H1 (cell line): Measurements from ENCODE around the gene INPP5J. TPM values are rescaled to one million over a fixed set of nuclear protein-coding genes. Genes with fewer than 3 reads are reported as not detected.

Experiments
- CTCF ChIA-PET: fragments of 300-600 bp; sonication (Branson Sonifier 250); formaldehyde crosslinking; loops from one replicate; lab custom pipeline; 2021; ENCODE audit not compliant: partially characterized antibody; lab: Charles Lee
- POLR2A ChIA-PET: fragments of 300-600 bp; sonication (Branson Sonifier 250); formaldehyde crosslinking; loops from one replicate; lab custom pipeline; 2021; ENCODE audit warnings: inconsistent platforms; ENCODE audit not compliant: partially characterized antibody; lab: Charles Lee
- DNase-seq, 2 experiments: peaks; one replicate each; pipeline versions ENCODE4 v3.0.0 to v3.0.0-alpha.2; 2010 to 2022; ENCODE audit warnings: low spot score in 2 of 2, low read depth in 1 of 2, mixed read lengths in 1 of 2
- FAIRE-seq: peaks from 2 replicates; lab custom pipeline; 2011; peaks lifted over from hg19 to GRCh38; lab: Jason Lieb, UNC
- H2AFZ ChIP-seq: 2 replicates; pipeline ENCODE4 v1.8.1; 2012; ENCODE audit warnings: low read length, inconsistent platforms
- H2AK5ac ChIP-seq: 2 replicates; pipeline ENCODE4 v1.6.1; 2013; ENCODE audit warnings: low read depth, low read length
- H2BK120ac ChIP-seq: replicated peaks from 2 replicates; pipeline ENCODE3; 2013; ENCODE audit warnings: low read depth, low read length, inconsistent platforms
- H2BK12ac ChIP-seq: 2 replicates; pipeline ENCODE4 v1.6.1; 2013; ENCODE audit warnings: low read depth, low read length
- H2BK15ac ChIP-seq: 2 replicates; pipeline ENCODE4 v1.6.1; 2013; ENCODE audit warnings: low read length
- H2BK20ac ChIP-seq: 2 replicates; pipeline ENCODE4 v1.6.1; 2013; ENCODE audit warnings: low read length
- H2BK5ac ChIP-seq: 2 replicates; pipeline ENCODE4 v1.6.1; 2013; ENCODE audit warnings: low read depth, low read length
- H3K14ac ChIP-seq: 2 replicates; pipeline ENCODE4 v1.6.1; 2013; ENCODE audit warnings: inconsistent platforms; ENCODE audit not compliant: insufficient read length
- H3K18ac ChIP-seq: 2 replicates; pipeline ENCODE4 v1.6.1; 2013; ENCODE audit warnings: low read length; ENCODE audit errors: extremely low read depth
- H3K23ac ChIP-seq: 2 replicates; pipeline ENCODE4 v1.6.1; 2013; ENCODE audit warnings: inconsistent platforms; ENCODE audit not compliant: insufficient read length
- H3K23me2 ChIP-seq: 2 replicates; pipeline ENCODE4 v1.6.1; 2013; ENCODE audit warnings: low read depth, low read length
- H3K27ac ChIP-seq: 2 replicates; pipeline ENCODE4 v1.6.1; 2011; ENCODE audit warnings: low read depth, low read length, inconsistent platforms
- H3K27me3 ChIP-seq, 4 experiments: replicated peaks in 1 of 4; 1 replicate in 1 of 4; 2 replicates in 3 of 4; pipeline versions ENCODE4 v1.6.1 to v1.8.1; 2011 to 2013; ENCODE audit warnings: low read length in 3 of 4, mild to moderate bottlenecking in 3 of 4, inconsistent platforms in 2 of 4, mixed read lengths in 2 of 4, moderate library complexity in 1 of 4; ENCODE audit not compliant: control insufficient read depth in 3 of 4, insufficient read depth in 3 of 4; ENCODE audit errors: extremely low read depth in 1 of 4
- H3K36me3 ChIP-seq, 4 experiments: 2 replicates each; pipeline versions ENCODE4 v1.6.1 to v1.8.1; 2011 to 2013; ENCODE audit warnings: mild to moderate bottlenecking in 4 of 4, low read length in 3 of 4, moderate library complexity in 2 of 4, control low read depth in 1 of 4, inconsistent platforms in 1 of 4; ENCODE audit not compliant: insufficient read depth in 4 of 4, control insufficient read depth in 2 of 4
- H3K4ac ChIP-seq: replicated peaks from 2 replicates; pipeline ENCODE3; 2013; ENCODE audit warnings: low read length, low read depth, mixed read lengths, inconsistent platforms; ENCODE audit not compliant: insufficient read length
- H3K4me1 ChIP-seq, 4 experiments: replicated peaks in 1 of 4; 1 replicate in 1 of 4; 2 replicates in 3 of 4; pipeline versions ENCODE4 v1.6.1 to v1.8.1; 2011 to 2013; ENCODE audit warnings: low read length in 3 of 4, inconsistent platforms in 2 of 4, mixed read lengths in 1 of 4; ENCODE audit not compliant: insufficient read depth in 4 of 4, control insufficient read depth in 3 of 4
- H3K4me2 ChIP-seq, 2 experiments: 2 replicates each; pipeline versions ENCODE4 v1.6.1 to v1.8.1; 2011 to 2013; ENCODE audit warnings: low read depth in 2 of 2, low read length in 2 of 2, control low read depth in 1 of 2, inconsistent platforms in 1 of 2, mild to moderate bottlenecking in 1 of 2; ENCODE audit not compliant: insufficient read depth in 1 of 2
- H3K4me3 ChIP-seq, 4 experiments: fragments of 200-600, 300-600 bp in 1 of 4; sonication (generic), shearing (Covaris generic), sonication (Bioruptor Twin) in 1 of 4; 2 replicates each; pipeline versions ENCODE4 v1.5.1 to v1.8.1; 2011 to 2016; ENCODE audit warnings: low read length in 4 of 4, low read depth in 3 of 4, control low read depth in 2 of 4, inconsistent platforms in 2 of 4, mild to moderate bottlenecking in 2 of 4, mixed read lengths in 1 of 4, moderate library complexity in 1 of 4; ENCODE audit not compliant: insufficient read depth in 2 of 4; ENCODE audit errors: extremely low read depth in 1 of 4
- H3K56ac ChIP-seq: replicated peaks from 2 replicates; pipeline ENCODE3; 2013; ENCODE audit warnings: low read depth, mild to moderate bottlenecking, mixed read lengths, low read length, inconsistent platforms; ENCODE audit not compliant: insufficient read length
- H3K79me1 ChIP-seq: 2 replicates; pipeline ENCODE4 v1.6.1; 2013; ENCODE audit warnings: low read depth, low read length, control low read depth
- H3K79me2 ChIP-seq, 2 experiments: 2 replicates each; pipeline versions ENCODE4 v1.6.1 to v1.8.1; 2012 to 2013; ENCODE audit warnings: low read length in 2 of 2, mild to moderate bottlenecking in 2 of 2, inconsistent platforms in 1 of 2; ENCODE audit not compliant: insufficient read depth in 2 of 2, control insufficient read depth in 1 of 2
- H3K9ac ChIP-seq, 4 experiments: replicated peaks in 1 of 4; 1 replicate in 1 of 4; 2 replicates in 3 of 4; pipeline versions ENCODE4 v1.6.1 to v1.8.1; 2011 to 2013; ENCODE audit warnings: low read depth in 3 of 4, low read length in 3 of 4, control low read depth in 2 of 4, mild to moderate bottlenecking in 2 of 4, moderate library complexity in 2 of 4, inconsistent platforms in 1 of 4; ENCODE audit errors: extremely low read depth in 1 of 4
- H3K9me3 ChIP-seq, 2 experiments: 2 replicates each; pipeline versions ENCODE4 v1.6.1 to v1.8.1; 2012 to 2013; ENCODE audit warnings: mild to moderate bottlenecking in 2 of 2, moderate library complexity in 2 of 2, control low read depth in 1 of 2, inconsistent platforms in 1 of 2, low read depth in 1 of 2, low read length in 1 of 2, mixed read lengths in 1 of 2; ENCODE audit not compliant: insufficient read depth in 2 of 2
- H4K20me1 ChIP-seq, 2 experiments: replicated peaks in 1 of 2; 2 replicates each; pipeline versions ENCODE3 to v1.8.1; 2011 to 2013; ENCODE audit warnings: inconsistent platforms in 2 of 2, low read length in 2 of 2, mild to moderate bottlenecking in 1 of 2; ENCODE audit not compliant: insufficient read depth in 2 of 2, control insufficient read depth in 1 of 2
- H4K5ac ChIP-seq: 2 replicates; pipeline ENCODE4 v1.6.1; 2013; ENCODE audit warnings: low read length, low read depth, mixed read lengths, inconsistent platforms; ENCODE audit not compliant: insufficient read length
- H4K8ac ChIP-seq: 2 replicates; pipeline ENCODE4 v1.8.0; 2013; ENCODE audit warnings: mild to moderate bottlenecking, moderate library complexity, low read length, inconsistent platforms; ENCODE audit not compliant: insufficient read depth; ENCODE audit errors: extremely low read depth
- H4K91ac ChIP-seq: replicated peaks from 2 replicates; pipeline ENCODE3; 2013; ENCODE audit warnings: low read length, mixed read lengths, inconsistent platforms; ENCODE audit not compliant: insufficient read length
- BACH1 ChIP-seq: IDR thresholded peaks from 2 replicates; pipeline ENCODE4 v1.6.1; 2012; ENCODE audit warnings: low read length, improper control_type of control experiment
- BRCA1 ChIP-seq: IDR thresholded peaks from 2 replicates; pipeline ENCODE4 v1.6.1; 2012; ENCODE audit warnings: low read depth, low read length, improper control_type of control experiment
- CEBPB ChIP-seq: IDR thresholded peaks from 2 replicates; pipeline ENCODE4 v1.6.1; 2012; ENCODE audit warnings: low read depth, low read length
- CREB1 ChIP-seq: IDR thresholded peaks from 2 replicates; pipeline ENCODE4 v1.6.1; 2012; ENCODE audit warnings: inconsistent platforms
- EZH2 ChIP-seq: fragments of 200-600 bp; sonication (generic); IDR thresholded peaks from 2 replicates; pipeline ENCODE4 v1.7.1; 2012; ENCODE audit warnings: low read depth, mild to moderate bottlenecking, moderate library complexity, low read length, inconsistent platforms; ENCODE audit not compliant: severe bottlenecking
- GTF2F1 ChIP-seq: IDR thresholded peaks from 2 replicates; pipeline ENCODE4 v1.6.1; 2012; ENCODE audit warnings: low read depth, low read length, improper control_type of control experiment, borderline replicate concordance
- JUND ChIP-seq: IDR thresholded peaks from 2 replicates; pipeline ENCODE4 v1.6.1; 2011; ENCODE audit warnings: mild to moderate bottlenecking, improper control_type of control experiment, low read length
- KDM1A ChIP-seq: fragments of 200-600, 300-600 bp; sonication (generic); IDR thresholded peaks from 2 replicates; pipeline ENCODE4 v1.7.1; 2016; ENCODE audit warnings: mild to moderate bottlenecking, low read length, borderline replicate concordance
- NANOG ChIP-seq: IDR thresholded peaks from 2 replicates; pipeline ENCODE4 v1.6.1; 2011; ENCODE audit warnings: low read length, low read depth, mild to moderate bottlenecking, inconsistent platforms; ENCODE audit not compliant: insufficient read depth, poor library complexity, severe bottlenecking
- PHF8 ChIP-seq: fragments of 200-600 bp; sonication (generic); conservative IDR thresholded peaks from 2 replicates; pipeline ENCODE4 v1.7.1; 2012; ENCODE audit warnings: low read depth, mild to moderate bottlenecking, inconsistent platforms, low read length, moderate library complexity
- RFX5 ChIP-seq: IDR thresholded peaks from 2 replicates; pipeline ENCODE4 v1.6.1; 2011; ENCODE audit warnings: low read depth, low read length, improper control_type of control experiment, borderline replicate concordance
- SP1 ChIP-seq: IDR thresholded peaks from 2 replicates; pipeline ENCODE4 v1.6.1; 2011; ENCODE audit warnings: low read depth, low read length
- SP2 ChIP-seq: IDR thresholded peaks from 2 replicates; pipeline ENCODE4 v1.6.1; 2012; ENCODE audit warnings: mild to moderate bottlenecking, low read length, inconsistent platforms
- TAF1 ChIP-seq: IDR thresholded peaks from 2 replicates; pipeline ENCODE4 v1.6.1; 2011; ENCODE audit warnings: mild to moderate bottlenecking, low read depth, low read length
- TBP ChIP-seq: IDR thresholded peaks from 2 replicates; pipeline ENCODE4 v1.6.1; 2011; ENCODE audit warnings: low read depth, low read length, improper control_type of control experiment
- polyA plus RNA-seq, 7 experiments: library from polyadenylated mRNA; depleted of rRNA in 3 of 7; stranded (reverse) in 5 of 7; unstranded in 2 of 7; fragments of >200 nt in 5 of 7; fragments of 200-250 nt in 2 of 7; gene quantifications; 1 replicate in 5 of 7; 2 replicates in 1 of 7; 4 replicates in 1 of 7; pipeline versions ENCODE4 v1.2.1 to v1.2.3, GENCODE V29; 2011 to 2013; ENCODE audit warnings: missing spikeins in 2 of 7, mixed read lengths in 2 of 7
- total RNA-seq: library from RNA; stranded (reverse); fragmentation: NEBNext Ultra II Directional; extraction: Animal tissue kit (Norgen Biotek cat#: 25700); gene quantifications from 2 replicates; pipeline ENCODE4 v1.2.1, GENCODE V29; 2021

The INPP5J gene
- total and polyA plus RNA-seq, 2 of the 8 experiments (the other 6 are each of a cell fraction or from before 2014, with no cell fraction given): 5.4 to 6.0 TPM

GRCh38 chr22:31161386-31161785, 38.6 kb downstream of the INPP5J start:
- Histone ChIP-seq H2BK20ac (no peak overlapping the region), H3K4ac (no peak overlapping the region), H4K5ac (no peak overlapping the region), H3K18ac (no peak overlapping the region), H3K79me2 (peaks cover 5 to 17% of the 10 kb centered on the region in 2 experiments; a peak in 3 of 4 replicates), H2BK15ac (no peak overlapping the region), H3K4me3 (peak overlapping the region in 2 of 4 experiments; percentile 72 to 77; a peak in 2 of 8 replicates), H3K9ac (no peak overlapping the region; a peak in 1 of 7 replicates), H3K14ac (no peak overlapping the region), H3K36me3 (no peaks in the 10 kb centered on the region), H3K9me3 (no peaks in the 10 kb centered on the region), H3K27ac (no peak overlapping the region), H2BK12ac (no peak overlapping the region), H2BK5ac (no peak overlapping the region), H4K8ac (no peak overlapping the region), H3K79me1 (no peaks in the 10 kb centered on the region; the same call in 1 of the 2 replicates), H3K56ac (no peak overlapping the region), H3K27me3 (peaks cover 0 to 18% (median 6%) of the 10 kb centered on the region in 4 experiments; a peak in 5 of 7 replicates), H3K4me1 (peaks cover 0 to 8% (median 1%) of the 10 kb centered on the region in 4 experiments; a peak in 2 of 7 replicates), H3K23ac (no peak overlapping the region), H3K23me2 (0 out of 2 replicates have a peak, but pooled peaks cover 2% of the 10 kb centered on the region), H2BK120ac (no peak overlapping the region), H4K20me1 (peaks cover 0 to 2% of the 10 kb centered on the region in 2 experiments), H2AFZ (no peak overlapping the region), H3K4me2 (peak overlapping the region; percentile 74 to 79; a peak in 2 of 4 replicates), H4K91ac (no peak overlapping the region), H2AK5ac (no peak overlapping the region)
- FAIRE-seq (no peak), DNase-seq (no peak)
- no peak for TF ChIP-seq GTF2F1
- no peak for TF ChIP-seq RFX5
- TF ChIP-seq SP1: no peak
- no peak for TF ChIP-seq KDM1A
- TF ChIP-seq CREB1: no peak
- no peak for TF ChIP-seq BRCA1
- no peak for TF ChIP-seq PHF8
- no peak for TF ChIP-seq NANOG
- no peak for TF ChIP-seq TAF1
- TF ChIP-seq EZH2: no peak
- no peak for TF ChIP-seq JUND
- TF ChIP-seq TBP: no peak
- TF ChIP-seq SP2: no peak
- TF ChIP-seq CEBPB: no peak
- no peak for TF ChIP-seq BACH1
- ChIA-PET POLR2A (interaction anchor here (0.5 to 1.6 kb wide), 3 partner anchors 14 to 76 kb away, joined by 4 to 5 read pairs (median 4); no protein-coding TSS in a partner anchor), CTCF (interaction anchor here (0.6 to 2.8 kb wide), 5 partner anchors 10 to 200 kb away, joined by 3 to 12 read pairs (median 4); no protein-coding TSS in a partner anchor)
